Measurements from ENCODE around the gene SPPL3. TPM values are rescaled to one million over a fixed set of nuclear protein-coding genes. Genes with fewer than 3 reads are reported as not detected.

Gene SPPL3
- total RNA-seq, 1 experiment from 2014 or later: 32.5 TPM

DNA sequence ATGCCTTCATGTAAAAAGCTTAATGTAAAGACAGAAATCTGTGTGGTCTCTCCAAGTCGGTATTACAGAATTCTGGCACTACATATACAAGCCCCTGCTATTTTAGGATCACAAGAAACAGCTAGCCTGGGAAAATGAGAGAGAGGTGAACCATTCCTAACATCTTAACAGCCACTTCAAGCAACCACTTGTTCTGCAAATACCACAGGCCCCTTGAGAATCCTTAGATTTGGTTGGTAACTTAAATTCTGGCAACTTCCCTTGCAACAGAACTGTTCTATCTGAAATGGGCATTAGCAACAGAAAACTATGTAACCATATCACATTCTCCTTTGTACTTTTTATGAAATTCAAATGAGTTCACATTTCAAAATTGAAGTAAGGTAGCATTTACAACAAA is 68.5 kb downstream of the SPPL3 start:
- H3K9me3 Mint-ChIP-seq: no peaks in the 10 kb centered on the region
- H3K4me3 Mint-ChIP-seq: no peak overlapping the region
- H3K4me1 Mint-ChIP-seq: peaks cover 35% of the 10 kb centered on the region
- no peak overlapping the region for H3K27ac Mint-ChIP-seq
- TF ChIP-seq, protein P1, sequence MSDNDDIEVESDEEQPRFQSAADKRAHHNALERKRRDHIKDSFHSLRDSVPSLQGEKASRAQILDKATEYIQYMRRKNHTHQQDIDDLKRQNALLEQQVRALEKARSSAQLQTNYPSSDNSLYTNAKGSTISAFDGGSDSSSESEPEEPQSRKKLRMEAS (CRISPR knock-in tag; IDR thresholded peaks at IDR 0.05): no peak
- TF ChIP-seq KAT7 (CRISPR knock-in tag; IDR thresholded peaks at IDR 0.05; ENCODE audit: borderline replicate concordance): no peak
- TF ChIP-seq CREM (CRISPR knock-in tag; IDR thresholded peaks at IDR 0.05): no peak
- TF ChIP-seq CREB1 (CRISPR knock-in tag; IDR thresholded peaks at IDR 0.05): no peak
- no peak for TF ChIP-seq ATF1 (CRISPR knock-in tag; IDR thresholded peaks at IDR 0.05)
- TF ChIP-seq, protein P2, sequence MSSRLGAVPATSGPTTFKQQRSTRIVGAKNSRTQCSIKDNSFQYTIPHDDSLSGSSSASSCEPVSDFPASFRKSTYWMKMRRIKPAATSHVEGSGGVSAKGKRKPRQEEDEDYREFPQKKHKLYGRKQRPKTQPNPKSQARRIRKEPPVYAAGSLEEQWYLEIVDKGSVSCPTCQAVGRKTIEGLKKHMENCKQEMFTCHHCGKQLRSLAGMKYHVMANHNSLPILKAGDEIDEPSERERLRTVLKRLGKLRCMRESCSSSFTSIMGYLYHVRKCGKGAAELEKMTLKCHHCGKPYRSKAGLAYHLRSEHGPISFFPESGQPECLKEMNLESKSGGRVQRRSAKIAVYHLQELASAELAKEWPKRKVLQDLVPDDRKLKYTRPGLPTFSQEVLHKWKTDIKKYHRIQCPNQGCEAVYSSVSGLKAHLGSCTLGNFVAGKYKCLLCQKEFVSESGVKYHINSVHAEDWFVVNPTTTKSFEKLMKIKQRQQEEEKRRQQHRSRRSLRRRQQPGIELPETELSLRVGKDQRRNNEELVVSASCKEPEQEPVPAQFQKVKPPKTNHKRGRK (CRISPR knock-in tag; IDR thresholded peaks at IDR 0.05; ENCODE audit: borderline replicate concordance): no peak
- TF ChIP-seq, protein P3, sequence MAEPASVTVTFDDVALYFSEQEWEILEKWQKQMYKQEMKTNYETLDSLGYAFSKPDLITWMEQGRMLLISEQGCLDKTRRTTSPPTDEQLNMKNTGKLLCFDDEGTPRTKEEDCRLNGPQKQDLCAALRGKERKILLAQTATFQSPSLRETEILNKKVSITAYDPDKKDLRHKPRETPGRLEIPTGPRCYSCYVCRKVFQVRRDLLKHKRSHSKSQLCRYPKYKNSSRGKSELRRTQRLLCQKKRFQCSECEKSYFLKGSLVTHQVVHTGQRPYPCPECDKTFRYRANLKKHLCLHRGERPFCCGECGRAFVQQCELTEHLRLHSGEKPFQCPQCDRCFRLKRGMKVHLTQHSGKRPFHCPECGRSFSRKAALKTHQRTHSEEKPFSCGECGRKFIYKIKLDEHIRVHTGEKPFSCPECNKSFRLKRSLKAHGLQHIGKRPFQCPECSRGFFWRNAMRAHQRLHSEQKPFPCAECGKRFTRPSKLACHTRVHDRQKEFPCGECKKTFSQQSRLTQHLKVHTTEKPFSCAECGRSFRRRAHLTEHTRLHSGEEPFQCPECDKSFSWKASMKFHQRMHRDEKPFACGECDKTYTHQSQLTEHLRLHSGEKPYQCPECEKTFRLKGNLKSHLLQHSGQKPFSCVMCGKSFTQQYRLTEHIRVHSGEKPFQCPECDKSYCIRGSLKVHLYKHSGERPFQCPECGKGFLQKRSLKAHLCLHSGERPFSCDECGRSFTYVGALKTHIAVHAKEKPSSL (CRISPR knock-in tag; conservative IDR thresholded peaks at IDR 0.05): no peak
- no peak for TF ChIP-seq TEAD4 (CRISPR knock-in tag; IDR thresholded peaks at IDR 0.05)
- no peak for TF ChIP-seq GABPB1 (CRISPR knock-in tag; IDR thresholded peaks at IDR 0.05)
- TF ChIP-seq, protein P4, sequence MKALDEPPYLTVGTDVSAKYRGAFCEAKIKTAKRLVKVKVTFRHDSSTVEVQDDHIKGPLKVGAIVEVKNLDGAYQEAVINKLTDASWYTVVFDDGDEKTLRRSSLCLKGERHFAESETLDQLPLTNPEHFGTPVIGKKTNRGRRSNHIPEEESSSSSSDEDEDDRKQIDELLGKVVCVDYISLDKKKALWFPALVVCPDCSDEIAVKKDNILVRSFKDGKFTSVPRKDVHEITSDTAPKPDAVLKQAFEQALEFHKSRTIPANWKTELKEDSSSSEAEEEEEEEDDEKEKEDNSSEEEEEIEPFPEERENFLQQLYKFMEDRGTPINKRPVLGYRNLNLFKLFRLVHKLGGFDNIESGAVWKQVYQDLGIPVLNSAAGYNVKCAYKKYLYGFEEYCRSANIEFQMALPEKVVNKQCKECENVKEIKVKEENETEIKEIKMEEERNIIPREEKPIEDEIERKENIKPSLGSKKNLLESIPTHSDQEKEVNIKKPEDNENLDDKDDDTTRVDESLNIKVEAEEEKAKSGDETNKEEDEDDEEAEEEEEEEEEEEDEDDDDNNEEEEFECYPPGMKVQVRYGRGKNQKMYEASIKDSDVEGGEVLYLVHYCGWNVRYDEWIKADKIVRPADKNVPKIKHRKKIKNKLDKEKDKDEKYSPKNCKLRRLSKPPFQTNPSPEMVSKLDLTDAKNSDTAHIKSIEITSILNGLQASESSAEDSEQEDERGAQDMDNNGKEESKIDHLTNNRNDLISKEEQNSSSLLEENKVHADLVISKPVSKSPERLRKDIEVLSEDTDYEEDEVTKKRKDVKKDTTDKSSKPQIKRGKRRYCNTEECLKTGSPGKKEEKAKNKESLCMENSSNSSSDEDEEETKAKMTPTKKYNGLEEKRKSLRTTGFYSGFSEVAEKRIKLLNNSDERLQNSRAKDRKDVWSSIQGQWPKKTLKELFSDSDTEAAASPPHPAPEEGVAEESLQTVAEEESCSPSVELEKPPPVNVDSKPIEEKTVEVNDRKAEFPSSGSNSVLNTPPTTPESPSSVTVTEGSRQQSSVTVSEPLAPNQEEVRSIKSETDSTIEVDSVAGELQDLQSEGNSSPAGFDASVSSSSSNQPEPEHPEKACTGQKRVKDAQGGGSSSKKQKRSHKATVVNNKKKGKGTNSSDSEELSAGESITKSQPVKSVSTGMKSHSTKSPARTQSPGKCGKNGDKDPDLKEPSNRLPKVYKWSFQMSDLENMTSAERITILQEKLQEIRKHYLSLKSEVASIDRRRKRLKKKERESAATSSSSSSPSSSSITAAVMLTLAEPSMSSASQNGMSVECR (CRISPR knock-in tag; IDR thresholded peaks at IDR 0.05; ENCODE audit: borderline replicate concordance): no peak
- ATAC-seq: no peak
- POLR2A ChIA-PET: no interaction called here
- H3K27me3 Mint-ChIP-seq (ENCODE audit: low read depth): no peaks in the 10 kb centered on the region
- no peaks in the 10 kb centered on the region for H3K36me3 Mint-ChIP-seq
- CTCF ChIA-PET: interaction anchor here (0.6 kb wide), 1 partner anchor 21 kb away, joined by 3 read pairs; no protein-coding TSS in a partner anchor
- no peak for DNase-seq (ENCODE audit: low spot score)

DNA sequence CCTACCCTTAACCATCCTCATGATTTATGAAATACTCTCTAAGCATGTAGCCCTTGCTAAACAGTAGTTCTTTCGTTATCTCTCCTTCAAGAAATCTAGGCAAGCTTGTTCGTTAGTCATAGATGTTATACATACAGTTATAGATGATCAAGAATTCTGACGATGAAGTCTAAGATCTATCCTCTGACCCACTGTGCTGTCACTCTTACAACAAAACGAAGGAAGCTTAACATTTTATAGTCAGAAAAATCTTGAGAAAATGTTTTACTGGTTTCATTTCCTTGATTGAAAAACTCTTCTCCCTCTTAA is 68.9 kb downstream of the SPPL3 start:
- Mint-ChIP-seq H3K27ac (no peak overlapping the region), H3K4me3 (no peak overlapping the region), H3K27me3 (ENCODE audit: low read depth) (no peaks in the 10 kb centered on the region), H3K4me1 (peaks cover 36% of the 10 kb centered on the region), H3K36me3 (no peaks in the 10 kb centered on the region), H3K9me3 (no peaks in the 10 kb centered on the region)
- POLR2A ChIA-PET: interaction anchor here (0.5 kb wide), 1 partner anchor 48 kb away, joined by 3 read pairs; no protein-coding TSS in a partner anchor
- ATAC-seq: no peak
- TF ChIP-seq TEAD4 (CRISPR knock-in tag; IDR thresholded peaks at IDR 0.05) (no peak), ZNF232 (CRISPR knock-in tag; IDR thresholded peaks at IDR 0.05) (no peak), ZNF219 (CRISPR knock-in tag; IDR thresholded peaks at IDR 0.05; ENCODE audit: borderline replicate concordance) (no peak), IRF2 (CRISPR knock-in tag; IDR thresholded peaks at IDR 0.05; ENCODE audit: borderline replicate concordance, low read depth) (no peak), SMAD3 (CRISPR knock-in tag; IDR thresholded peaks at IDR 0.05; ENCODE audit: borderline replicate concordance) (no peak), FOXK1 (CRISPR knock-in tag; IDR thresholded peaks at IDR 0.05) (no peak)
- TF ChIP-seq, protein P5, sequence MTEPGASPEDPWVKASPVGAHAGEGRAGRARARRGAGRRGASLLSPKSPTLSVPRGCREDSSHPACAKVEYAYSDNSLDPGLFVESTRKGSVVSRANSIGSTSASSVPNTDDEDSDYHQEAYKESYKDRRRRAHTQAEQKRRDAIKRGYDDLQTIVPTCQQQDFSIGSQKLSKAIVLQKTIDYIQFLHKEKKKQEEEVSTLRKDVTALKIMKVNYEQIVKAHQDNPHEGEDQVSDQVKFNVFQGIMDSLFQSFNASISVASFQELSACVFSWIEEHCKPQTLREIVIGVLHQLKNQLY (CRISPR knock-in tag; IDR thresholded peaks at IDR 0.05): no peak
- TF ChIP-seq, protein P6, sequence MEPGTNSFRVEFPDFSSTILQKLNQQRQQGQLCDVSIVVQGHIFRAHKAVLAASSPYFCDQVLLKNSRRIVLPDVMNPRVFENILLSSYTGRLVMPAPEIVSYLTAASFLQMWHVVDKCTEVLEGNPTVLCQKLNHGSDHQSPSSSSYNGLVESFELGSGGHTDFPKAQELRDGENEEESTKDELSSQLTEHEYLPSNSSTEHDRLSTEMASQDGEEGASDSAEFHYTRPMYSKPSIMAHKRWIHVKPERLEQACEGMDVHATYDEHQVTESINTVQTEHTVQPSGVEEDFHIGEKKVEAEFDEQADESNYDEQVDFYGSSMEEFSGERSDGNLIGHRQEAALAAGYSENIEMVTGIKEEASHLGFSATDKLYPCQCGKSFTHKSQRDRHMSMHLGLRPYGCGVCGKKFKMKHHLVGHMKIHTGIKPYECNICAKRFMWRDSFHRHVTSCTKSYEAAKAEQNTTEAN (CRISPR knock-in tag; IDR thresholded peaks at IDR 0.05): no peak
- TF ChIP-seq, protein P7, sequence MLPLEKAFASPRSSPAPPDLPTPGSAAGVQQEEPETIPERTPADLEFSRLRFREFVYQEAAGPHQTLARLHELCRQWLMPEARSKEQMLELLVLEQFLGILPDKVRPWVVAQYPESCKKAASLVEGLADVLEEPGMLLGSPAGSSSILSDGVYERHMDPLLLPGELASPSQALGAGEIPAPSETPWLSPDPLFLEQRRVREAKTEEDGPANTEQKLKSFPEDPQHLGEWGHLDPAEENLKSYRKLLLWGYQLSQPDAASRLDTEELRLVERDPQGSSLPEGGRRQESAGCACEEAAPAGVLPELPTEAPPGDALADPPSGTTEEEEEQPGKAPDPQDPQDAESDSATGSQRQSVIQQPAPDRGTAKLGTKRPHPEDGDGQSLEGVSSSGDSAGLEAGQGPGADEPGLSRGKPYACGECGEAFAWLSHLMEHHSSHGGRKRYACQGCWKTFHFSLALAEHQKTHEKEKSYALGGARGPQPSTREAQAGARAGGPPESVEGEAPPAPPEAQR (CRISPR knock-in tag; IDR thresholded peaks at IDR 0.05): no peak
- TF ChIP-seq, protein P8, sequence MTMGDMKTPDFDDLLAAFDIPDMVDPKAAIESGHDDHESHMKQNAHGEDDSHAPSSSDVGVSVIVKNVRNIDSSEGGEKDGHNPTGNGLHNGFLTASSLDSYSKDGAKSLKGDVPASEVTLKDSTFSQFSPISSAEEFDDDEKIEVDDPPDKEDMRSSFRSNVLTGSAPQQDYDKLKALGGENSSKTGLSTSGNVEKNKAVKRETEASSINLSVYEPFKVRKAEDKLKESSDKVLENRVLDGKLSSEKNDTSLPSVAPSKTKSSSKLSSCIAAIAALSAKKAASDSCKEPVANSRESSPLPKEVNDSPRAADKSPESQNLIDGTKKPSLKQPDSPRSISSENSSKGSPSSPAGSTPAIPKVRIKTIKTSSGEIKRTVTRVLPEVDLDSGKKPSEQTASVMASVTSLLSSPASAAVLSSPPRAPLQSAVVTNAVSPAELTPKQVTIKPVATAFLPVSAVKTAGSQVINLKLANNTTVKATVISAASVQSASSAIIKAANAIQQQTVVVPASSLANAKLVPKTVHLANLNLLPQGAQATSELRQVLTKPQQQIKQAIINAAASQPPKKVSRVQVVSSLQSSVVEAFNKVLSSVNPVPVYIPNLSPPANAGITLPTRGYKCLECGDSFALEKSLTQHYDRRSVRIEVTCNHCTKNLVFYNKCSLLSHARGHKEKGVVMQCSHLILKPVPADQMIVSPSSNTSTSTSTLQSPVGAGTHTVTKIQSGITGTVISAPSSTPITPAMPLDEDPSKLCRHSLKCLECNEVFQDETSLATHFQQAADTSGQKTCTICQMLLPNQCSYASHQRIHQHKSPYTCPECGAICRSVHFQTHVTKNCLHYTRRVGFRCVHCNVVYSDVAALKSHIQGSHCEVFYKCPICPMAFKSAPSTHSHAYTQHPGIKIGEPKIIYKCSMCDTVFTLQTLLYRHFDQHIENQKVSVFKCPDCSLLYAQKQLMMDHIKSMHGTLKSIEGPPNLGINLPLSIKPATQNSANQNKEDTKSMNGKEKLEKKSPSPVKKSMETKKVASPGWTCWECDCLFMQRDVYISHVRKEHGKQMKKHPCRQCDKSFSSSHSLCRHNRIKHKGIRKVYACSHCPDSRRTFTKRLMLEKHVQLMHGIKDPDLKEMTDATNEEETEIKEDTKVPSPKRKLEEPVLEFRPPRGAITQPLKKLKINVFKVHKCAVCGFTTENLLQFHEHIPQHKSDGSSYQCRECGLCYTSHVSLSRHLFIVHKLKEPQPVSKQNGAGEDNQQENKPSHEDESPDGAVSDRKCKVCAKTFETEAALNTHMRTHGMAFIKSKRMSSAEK (CRISPR knock-in tag; IDR thresholded peaks at IDR 0.05; ENCODE audit: borderline replicate concordance): no peak
- CTCF ChIA-PET: interaction anchor here (0.6 kb wide), 1 partner anchor 22 kb away, joined by 3 read pairs; no protein-coding TSS in a partner anchor
- DNase-seq (ENCODE audit: low spot score): no peak
